ENCODE measurements around the gene TNFAIP8L2.

TNFAIP8L2 gene

DNA sequence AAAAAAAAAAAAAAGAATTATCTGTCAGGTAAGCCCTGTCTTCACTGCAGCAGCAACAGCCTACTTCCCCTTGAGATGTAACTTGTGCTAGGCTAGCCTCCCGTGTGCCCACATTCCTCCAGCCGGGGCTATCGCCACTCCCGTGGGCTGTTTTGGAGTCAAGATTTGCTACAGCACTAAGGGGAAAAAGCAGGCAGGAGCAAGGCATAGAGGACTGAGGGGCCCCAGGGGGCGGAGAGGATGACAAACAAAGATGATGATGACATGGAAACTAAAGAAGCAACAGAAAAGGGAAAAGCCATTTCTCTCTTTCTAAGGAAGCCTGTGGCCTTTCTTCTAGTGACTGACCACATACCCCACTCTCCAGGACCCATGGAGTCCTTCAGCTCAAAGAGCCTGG, 1.9 kb downstream of the TNFAIP8L2 start:
- Histone ChIP-seq H3K23ac (ENCODE audit: low read depth, low read length, poor library complexity) (no peak overlapping the region), H2AK5ac (ENCODE audit: low read depth, low read length) (no peak overlapping the region), H3K4me3 (ENCODE audit: low read length in 2 of 2) (no peak overlapping the region), H3K27ac (replicated peaks; ENCODE audit: low read length) (no peak overlapping the region), H3K9ac (ENCODE audit: low read depth, low read length, poor library complexity) (no peak overlapping the region), H3K14ac (ENCODE audit: low read length) (no peak overlapping the region), H4K8ac (ENCODE audit: low read depth, low read length) (no peak overlapping the region), H4K91ac (ENCODE audit: low read depth, low read length, poor library complexity) (no peak overlapping the region), H3K27me3 (ENCODE audit: control insufficient read depth in 3 of 3, insufficient read depth in 3 of 3, low read depth in 1 of 3, low read length in 3 of 3) (no peaks in the 10 kb centered on the region), H3K79me1 (ENCODE audit: low read depth, low read length) (no peaks in the 10 kb centered on the region), H2AFZ (ENCODE audit: low read length) (no peak overlapping the region), H2BK12ac (ENCODE audit: low read length) (no peak overlapping the region), H2BK5ac (ENCODE audit: low read length) (no peak overlapping the region), H2BK120ac (ENCODE audit: low read depth, low read length) (no peak overlapping the region), H2BK15ac (ENCODE audit: low read length) (no peak overlapping the region), H3K36me3 (replicated peaks in 1 of 2; ENCODE audit: control insufficient read depth in 2 of 2, insufficient read depth in 2 of 2, low read length in 2 of 2) (peaks cover 26 to 42% of the 10 kb centered on the region in 2 donors), H3K9me3 (replicated peaks in 1 of 2; ENCODE audit: control insufficient read depth in 2 of 2, insufficient read depth in 1 of 2, low read depth in 1 of 2, low read length in 2 of 2) (no peaks in the 10 kb centered on the region), H3K4ac (ENCODE audit: low read length) (no peak overlapping the region), H3K4me2 (ENCODE audit: insufficient read depth, low read length, poor library complexity, severe bottlenecking) (no peak overlapping the region), H3K18ac (ENCODE audit: low read length) (no peak overlapping the region), H3K4me1 (ENCODE audit: control insufficient read depth in 2 of 2, insufficient read depth in 1 of 2, low read depth in 1 of 2, low read length in 2 of 2) (no peaks in the 10 kb centered on the region)
- no peak for DNase-seq (ENCODE audit: low spot score)
- WGBS, 2 donors (ENCODE audit: extremely low coverage in 2 of 2, insufficient read length in 2 of 2, insufficient replicate concordance in 1 of 2), result no CpG with 5 or more reads among the region's 5 CpGs

DNA sequence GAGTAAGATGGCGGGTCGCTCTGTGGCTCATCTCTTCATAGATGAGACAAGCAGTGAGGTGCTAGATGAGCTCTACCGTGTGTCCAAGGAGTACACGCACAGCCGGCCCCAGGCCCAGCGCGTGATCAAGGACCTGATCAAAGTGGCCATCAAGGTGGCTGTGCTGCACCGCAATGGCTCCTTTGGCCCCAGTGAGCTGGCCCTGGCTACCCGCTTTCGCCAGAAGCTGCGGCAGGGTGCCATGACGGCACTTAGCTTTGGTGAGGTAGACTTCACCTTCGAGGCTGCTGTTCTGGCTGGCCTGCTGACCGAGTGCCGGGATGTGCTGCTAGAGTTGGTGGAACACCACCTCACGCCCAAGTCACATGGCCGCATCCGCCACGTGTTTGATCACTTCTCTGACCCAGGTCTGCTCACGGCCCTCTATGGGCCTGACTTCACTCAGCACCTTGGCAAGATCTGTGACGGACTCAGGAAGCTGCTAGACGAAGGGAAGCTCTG, 2.4 kb downstream of the TNFAIP8L2 start:
- H3K4me2 ChIP-seq (ENCODE audit: insufficient read depth, low read length, poor library complexity, severe bottlenecking), result no peak overlapping the region
- peaks cover 26 to 42% of the 10 kb centered on the region in 2 donors for H3K36me3 ChIP-seq (replicated peaks in 1 of 2; ENCODE audit: control insufficient read depth in 2 of 2, insufficient read depth in 2 of 2, low read length in 2 of 2)
- no peak overlapping the region for H2BK12ac ChIP-seq (ENCODE audit: low read length)
- H3K4ac ChIP-seq (ENCODE audit: low read length), result no peak overlapping the region
- no peak overlapping the region for H2BK5ac ChIP-seq (ENCODE audit: low read length)
- no peaks in the 10 kb centered on the region for H3K4me1 ChIP-seq (ENCODE audit: control insufficient read depth in 2 of 2, insufficient read depth in 1 of 2, low read depth in 1 of 2, low read length in 2 of 2)
- H3K79me1 ChIP-seq (ENCODE audit: low read depth, low read length), result no peaks in the 10 kb centered on the region
- no CpG with 5 or more reads among the region's 22 CpGs for WGBS, 2 donors (ENCODE audit: extremely low coverage in 2 of 2, insufficient read length in 2 of 2, insufficient replicate concordance in 1 of 2)
- H3K18ac ChIP-seq (ENCODE audit: low read length), result no peak overlapping the region
- no peak overlapping the region for H3K27ac ChIP-seq (replicated peaks; ENCODE audit: low read length)
- H4K91ac ChIP-seq (ENCODE audit: low read depth, low read length, poor library complexity), result no peak overlapping the region
- no peaks in the 10 kb centered on the region for H3K27me3 ChIP-seq (ENCODE audit: control insufficient read depth in 3 of 3, insufficient read depth in 3 of 3, low read depth in 1 of 3, low read length in 3 of 3)
- H4K8ac ChIP-seq (ENCODE audit: low read depth, low read length), result peak overlapping the region; percentile 65
- H3K9me3 ChIP-seq (replicated peaks in 1 of 2; ENCODE audit: control insufficient read depth in 2 of 2, insufficient read depth in 1 of 2, low read depth in 1 of 2, low read length in 2 of 2), result no peaks in the 10 kb centered on the region
- no peak overlapping the region for H3K14ac ChIP-seq (ENCODE audit: low read length)
- no peak overlapping the region for H3K9ac ChIP-seq (ENCODE audit: low read depth, low read length, poor library complexity)
- H3K23ac ChIP-seq (ENCODE audit: low read depth, low read length, poor library complexity), result no peak overlapping the region
- no peak overlapping the region for H2AK5ac ChIP-seq (ENCODE audit: low read depth, low read length)
- no peak overlapping the region for H3K4me3 ChIP-seq (ENCODE audit: low read length in 2 of 2)
- DNase-seq (ENCODE audit: low spot score), result no peak
- no peak overlapping the region for H2BK120ac ChIP-seq (ENCODE audit: low read depth, low read length)
- no peak overlapping the region for H2BK15ac ChIP-seq (ENCODE audit: low read length)
- no peak overlapping the region for H2AFZ ChIP-seq (ENCODE audit: low read length)

DNA sequence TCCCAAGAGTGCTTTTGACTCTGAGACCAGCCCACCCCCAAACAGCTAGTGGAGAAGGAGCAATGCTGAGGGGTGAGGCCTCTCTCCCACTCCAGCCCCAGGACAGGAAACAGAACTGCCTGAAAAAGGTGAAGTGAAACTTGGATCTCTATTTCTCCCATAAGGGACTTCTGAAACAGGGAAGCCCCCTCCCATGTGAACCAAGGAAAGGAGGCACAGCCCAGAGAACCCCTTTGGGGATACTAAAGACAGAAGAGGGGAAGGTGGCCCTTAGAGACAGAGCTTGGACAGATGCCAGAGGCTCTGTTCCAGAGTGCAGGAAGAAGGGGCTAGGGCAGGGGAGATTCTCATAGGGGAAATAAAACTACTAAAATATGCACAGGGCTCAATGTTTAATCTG, 2.9 kb downstream of the TNFAIP8L2 start:
- no peak overlapping the region for H3K18ac ChIP-seq (ENCODE audit: low read length)
- H3K79me1 ChIP-seq (ENCODE audit: low read depth, low read length), result no peaks in the 10 kb centered on the region
- no peak overlapping the region for H3K27ac ChIP-seq (replicated peaks; ENCODE audit: low read length)
- H3K9ac ChIP-seq (ENCODE audit: low read depth, low read length, poor library complexity), result no peak overlapping the region
- no peak overlapping the region for H3K14ac ChIP-seq (ENCODE audit: low read length)
- no peak overlapping the region for H4K8ac ChIP-seq (ENCODE audit: low read depth, low read length)
- no peak overlapping the region for H2AFZ ChIP-seq (ENCODE audit: low read length)
- H3K4me1 ChIP-seq (ENCODE audit: control insufficient read depth in 2 of 2, insufficient read depth in 1 of 2, low read depth in 1 of 2, low read length in 2 of 2), result peaks cover 0 to 2% of the 10 kb centered on the region in 2 donors
- no peak overlapping the region for H2BK120ac ChIP-seq (ENCODE audit: low read depth, low read length)
- no peaks in the 10 kb centered on the region for H3K27me3 ChIP-seq (ENCODE audit: control insufficient read depth in 3 of 3, insufficient read depth in 3 of 3, low read depth in 1 of 3, low read length in 3 of 3)
- H3K4ac ChIP-seq (ENCODE audit: low read length), result no peak overlapping the region
- DNase-seq (ENCODE audit: low spot score), result no peak
- no peak overlapping the region for H2BK15ac ChIP-seq (ENCODE audit: low read length)
- H3K36me3 ChIP-seq (replicated peaks in 1 of 2; ENCODE audit: control insufficient read depth in 2 of 2, insufficient read depth in 2 of 2, low read length in 2 of 2), result peaks cover 26 to 42% of the 10 kb centered on the region in 2 donors
- no peak overlapping the region for H3K23ac ChIP-seq (ENCODE audit: low read depth, low read length, poor library complexity)
- no peak overlapping the region for H2BK12ac ChIP-seq (ENCODE audit: low read length)
- H2BK5ac ChIP-seq (ENCODE audit: low read length), result no peak overlapping the region
- H3K9me3 ChIP-seq (replicated peaks in 1 of 2; ENCODE audit: control insufficient read depth in 2 of 2, insufficient read depth in 1 of 2, low read depth in 1 of 2, low read length in 2 of 2), result no peaks in the 10 kb centered on the region
- no peak overlapping the region for H3K4me2 ChIP-seq (ENCODE audit: insufficient read depth, low read length, poor library complexity, severe bottlenecking)
- H4K91ac ChIP-seq (ENCODE audit: low read depth, low read length, poor library complexity), result no peak overlapping the region
- H2AK5ac ChIP-seq (ENCODE audit: low read depth, low read length), result no peak overlapping the region
- H3K4me3 ChIP-seq (ENCODE audit: low read length in 2 of 2), result no peak overlapping the region

DNA sequence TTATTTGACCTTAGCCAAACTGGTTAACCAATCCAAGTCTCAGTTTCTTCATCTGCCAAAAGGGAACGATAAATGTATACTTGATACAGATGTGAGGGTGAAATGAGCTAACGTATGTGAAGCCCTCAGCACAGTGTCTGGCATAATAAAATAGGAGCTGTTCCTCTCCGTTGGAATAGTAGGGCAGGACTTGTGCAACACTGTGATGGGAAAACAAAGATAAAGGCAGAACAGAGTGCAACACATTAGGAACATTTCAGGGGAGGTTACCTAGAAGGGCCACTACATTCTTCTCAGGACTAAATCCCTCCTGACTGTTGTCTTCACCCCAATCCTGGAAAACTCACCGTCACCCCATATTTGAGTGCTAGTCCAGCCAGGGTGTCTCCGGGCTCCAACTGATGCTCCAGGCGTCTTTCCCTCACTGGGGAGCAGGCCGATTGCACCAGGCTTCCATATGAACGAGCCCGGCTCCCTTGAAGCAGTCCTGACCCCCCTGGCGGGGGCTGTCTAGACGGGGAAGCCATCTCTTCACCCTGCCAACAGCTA, 8.4 kb downstream of the TNFAIP8L2 start:
- Histone ChIP-seq H3K18ac (ENCODE audit: low read length) (peak overlapping the region; percentile 42), H3K9me3 (replicated peaks in 1 of 2; ENCODE audit: control insufficient read depth in 2 of 2, insufficient read depth in 1 of 2, low read depth in 1 of 2, low read length in 2 of 2) (no peaks in the 10 kb centered on the region), H4K91ac (ENCODE audit: low read depth, low read length, poor library complexity) (no peak overlapping the region), H2BK120ac (ENCODE audit: low read depth, low read length) (no peak overlapping the region), H4K8ac (ENCODE audit: low read depth, low read length) (no peak overlapping the region), H3K14ac (ENCODE audit: low read length) (peak overlapping the region; percentile 48), H3K4me3 (ENCODE audit: low read length in 2 of 2) (peak overlapping the region; percentile 85 to 88), H2AFZ (ENCODE audit: low read length) (peak overlapping the region; percentile 93), H2BK5ac (ENCODE audit: low read length) (no peak overlapping the region), H2BK12ac (ENCODE audit: low read length) (no peak overlapping the region), H3K23ac (ENCODE audit: low read depth, low read length, poor library complexity) (no peak overlapping the region), H3K36me3 (replicated peaks in 1 of 2; ENCODE audit: control insufficient read depth in 2 of 2, insufficient read depth in 2 of 2, low read length in 2 of 2) (peaks cover 25 to 48% of the 10 kb centered on the region in 2 donors), H3K27me3 (ENCODE audit: control insufficient read depth in 3 of 3, insufficient read depth in 3 of 3, low read depth in 1 of 3, low read length in 3 of 3) (no peaks in the 10 kb centered on the region), H3K4ac (ENCODE audit: low read length) (no peak overlapping the region), H3K9ac (ENCODE audit: low read depth, low read length, poor library complexity) (peak overlapping the region; percentile 74), H3K4me2 (ENCODE audit: insufficient read depth, low read length, poor library complexity, severe bottlenecking) (peak overlapping the region; percentile 67), H3K4me1 (ENCODE audit: control insufficient read depth in 2 of 2, insufficient read depth in 1 of 2, low read depth in 1 of 2, low read length in 2 of 2) (peaks cover 7 to 9% of the 10 kb centered on the region in 2 donors), H2BK15ac (ENCODE audit: low read length) (no peak overlapping the region), H2AK5ac (ENCODE audit: low read depth, low read length) (no peak overlapping the region), H3K27ac (replicated peaks; ENCODE audit: low read length) (peak overlapping the region; percentile 4), H3K79me1 (ENCODE audit: low read depth, low read length) (peaks cover 4% of the 10 kb centered on the region)
- DNase-seq (ENCODE audit: low spot score), result no peak
- no CpG with 5 or more reads among the region's 11 CpGs for WGBS, 2 donors (ENCODE audit: extremely low coverage in 2 of 2, insufficient read length in 2 of 2, insufficient replicate concordance in 1 of 2)

Measured in neuronal stem cell (in vitro differentiated cells).